ENCODE measurements around the gene TSPAN2.

DNA sequence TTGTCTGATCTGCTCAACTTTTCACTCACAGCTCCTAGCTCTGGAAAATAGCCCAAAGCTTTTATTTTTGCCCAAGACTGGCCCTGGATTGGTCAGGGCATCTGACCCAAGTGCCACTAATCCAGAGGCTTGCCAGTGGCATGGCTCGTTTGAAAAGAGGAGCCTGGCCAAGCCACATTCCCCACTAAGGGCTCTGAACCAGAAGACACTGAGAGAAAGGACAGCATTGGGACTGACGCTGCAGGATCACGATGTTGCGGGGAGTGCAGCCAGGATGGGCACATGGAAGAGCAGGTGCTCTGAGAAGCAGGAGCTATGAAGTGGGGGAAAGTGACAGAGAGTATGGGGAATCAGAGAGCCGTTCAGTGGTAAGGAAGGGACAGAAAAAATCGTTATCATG, 44.9 kb upstream of the TSPAN2 start:
- TF ChIP-seq, protein P1, sequence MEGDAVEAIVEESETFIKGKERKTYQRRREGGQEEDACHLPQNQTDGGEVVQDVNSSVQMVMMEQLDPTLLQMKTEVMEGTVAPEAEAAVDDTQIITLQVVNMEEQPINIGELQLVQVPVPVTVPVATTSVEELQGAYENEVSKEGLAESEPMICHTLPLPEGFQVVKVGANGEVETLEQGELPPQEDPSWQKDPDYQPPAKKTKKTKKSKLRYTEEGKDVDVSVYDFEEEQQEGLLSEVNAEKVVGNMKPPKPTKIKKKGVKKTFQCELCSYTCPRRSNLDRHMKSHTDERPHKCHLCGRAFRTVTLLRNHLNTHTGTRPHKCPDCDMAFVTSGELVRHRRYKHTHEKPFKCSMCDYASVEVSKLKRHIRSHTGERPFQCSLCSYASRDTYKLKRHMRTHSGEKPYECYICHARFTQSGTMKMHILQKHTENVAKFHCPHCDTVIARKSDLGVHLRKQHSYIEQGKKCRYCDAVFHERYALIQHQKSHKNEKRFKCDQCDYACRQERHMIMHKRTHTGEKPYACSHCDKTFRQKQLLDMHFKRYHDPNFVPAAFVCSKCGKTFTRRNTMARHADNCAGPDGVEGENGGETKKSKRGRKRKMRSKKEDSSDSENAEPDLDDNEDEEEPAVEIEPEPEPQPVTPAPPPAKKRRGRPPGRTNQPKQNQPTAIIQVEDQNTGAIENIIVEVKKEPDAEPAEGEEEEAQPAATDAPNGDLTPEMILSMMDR (IDR thresholded peaks at IDR 0.05; ENCODE audit: low read length): no peak
- TF ChIP-seq EZH2 (optimal IDR thresholded peaks at IDR 0.05; ENCODE audit: low read depth, low read length): no peak
